ENCODE results near the gene SLC44A5.
"Not testable (repeated sequence)": the region's sequence is repeated elsewhere in the genome, so short reads cannot be mapped to it uniquely, and the experiment has no call there.

The SLC44A5 gene

GRCh38 chr1:75520862-75521475 is 89.9 kb downstream of the SLC44A5 start:
- no peak for DNase-seq

- no peak for DNase-seq
Measured at GRCh38 chr1:75519651-75520427, 91.1 kb downstream of the SLC44A5 start.

GRCh38 chr1:75518686-75519085 is 92.2 kb downstream of the SLC44A5 start:
- DNase-seq: no peak

- DNase-seq: no peak
Measured at GRCh38 chr1:75514270-75514669, 96.6 kb downstream of the SLC44A5 start.

GRCh38 chr1:75506976-75507375 is 103.9 kb downstream of the SLC44A5 start:
- DNase-seq: no peak

- no peak for DNase-seq
Measured at GRCh38 chr1:75503221-75503974, 107.5 kb downstream of the SLC44A5 start.

GRCh38 chr1:75502776-75503175 is 108.1 kb downstream of the SLC44A5 start:
- no peak for DNase-seq

GRCh38 chr1:75501577-75502295 is 109.2 kb downstream of the SLC44A5 start:
- DNase-seq: no peak

- no peak for DNase-seq
Measured at GRCh38 chr1:75492011-75492410, 118.9 kb downstream of the SLC44A5 start.

GRCh38 chr1:75487399-75487798 is 123.5 kb downstream of the SLC44A5 start:
- DNase-seq: no peak

- no peak for DNase-seq
Measured at GRCh38 chr1:75484789-75485188, 126.1 kb downstream of the SLC44A5 start.

GRCh38 chr1:75482951-75483350 is 128.0 kb downstream of the SLC44A5 start:
- DNase-seq: no peak

GRCh38 chr1:75476486-75476885 is 134.4 kb downstream of the SLC44A5 start:
- DNase-seq: not testable (repeated sequence)

GRCh38 chr1:75475696-75476095 is 135.2 kb downstream of the SLC44A5 start:
- DNase-seq: no peak

GRCh38 chr1:75472971-75473603 is 137.8 kb downstream of the SLC44A5 start:
- DNase-seq: no peak

- DNase-seq: no peak
Measured at GRCh38 chr1:75472089-75472970, 138.6 kb downstream of the SLC44A5 start.

- DNase-seq: no peak
Measured at GRCh38 chr1:75471252-75471651, 139.7 kb downstream of the SLC44A5 start.

GRCh38 chr1:75470448-75470847 is 140.5 kb downstream of the SLC44A5 start:
- DNase-seq: no peak

GRCh38 chr1:75469586-75470173 is 141.2 kb downstream of the SLC44A5 start:
- no peak for DNase-seq

- DNase-seq: no peak
Measured at GRCh38 chr1:75461808-75462325, 149.0 kb downstream of the SLC44A5 start.

- DNase-seq: no peak
Measured at GRCh38 chr1:75449998-75450397, 160.9 kb downstream of the SLC44A5 start.
